Neuron (in vitro differentiated cells): Measurements from ENCODE around the gene ZNF486.
A peak's percentile ranks its signal among the peaks of the same experiment; 100 is the strongest.
"Not testable (repeated sequence)": the region's sequence is repeated elsewhere in the genome, so short reads cannot be mapped to it uniquely, and the experiment has no call there.

Source experiments
- H2AFZ ChIP-seq: one replicate; pipeline ENCODE4 v1.6.1; 2013; ENCODE audit warnings: low read depth, mild to moderate bottlenecking, inconsistent platforms, low read length, moderate library complexity
- H3K27me3 ChIP-seq: one replicate; pipeline ENCODE4 v1.6.1; 2013; ENCODE audit warnings: low read length; ENCODE audit not compliant: insufficient read depth
- H3K36me3 ChIP-seq: one replicate; pipeline ENCODE4 v1.6.1; 2013; ENCODE audit warnings: low read length; ENCODE audit not compliant: insufficient read depth
- H3K4me1 ChIP-seq: one replicate; pipeline ENCODE4 v1.6.1; 2013; ENCODE audit warnings: low read length; ENCODE audit not compliant: insufficient read depth
- H3K4me3 ChIP-seq: 2 replicates; pipeline ENCODE4 v1.5.1; 2013; ENCODE audit warnings: mild to moderate bottlenecking, low read length, moderate library complexity
- H3K9me3 ChIP-seq: one replicate; pipeline ENCODE4 v1.6.1; 2013; ENCODE audit warnings: low read length

Gene ZNF486

DNA sequence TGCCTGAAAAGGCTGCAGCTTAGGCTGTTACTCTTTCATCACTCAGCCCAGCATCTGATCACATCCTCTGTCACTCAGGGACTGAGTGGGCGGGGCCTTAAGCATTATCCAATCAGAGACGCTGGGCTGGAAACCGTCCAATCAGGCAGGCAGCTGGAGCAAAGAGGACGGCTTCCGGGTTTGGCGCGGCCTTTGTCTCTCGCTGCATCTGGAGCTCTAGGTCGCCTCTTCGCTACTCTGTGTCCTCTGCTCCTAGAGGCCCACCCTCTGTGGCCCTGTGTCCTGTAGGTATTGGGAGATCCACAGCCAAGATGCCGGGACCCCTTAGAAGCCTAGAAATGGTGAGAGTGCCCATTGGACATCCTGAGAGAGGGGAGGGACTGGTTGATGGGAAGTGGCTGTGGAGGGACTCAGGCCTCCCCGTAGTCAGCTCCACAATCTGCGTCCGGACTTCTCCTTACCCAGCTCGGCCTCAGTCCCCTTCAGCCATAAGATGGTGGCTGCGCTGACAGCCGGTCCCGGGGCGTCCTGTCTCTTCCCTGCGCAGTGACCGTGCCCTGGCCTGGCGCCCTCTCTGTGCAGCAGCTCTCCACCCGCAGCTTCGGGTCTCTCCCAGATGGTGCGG is at the start of gene ZNF486:
Gene ZNF486 (plus strand): TSS at position 195 of the 625 bp plus-strand sequence. CDS start 117 bp downstream, at position 312.
- H3K4me3 ChIP-seq = peak within 1 kb of the TSS; percentile 88
- H3K27me3 ChIP-seq = no peaks in the 10 kb centered on the region
- no peaks in the 10 kb centered on the region for H3K4me1 ChIP-seq
- H3K9me3 ChIP-seq = peaks cover 27% of the 10 kb centered on the region
- H3K36me3 ChIP-seq = peaks cover 24% of the 10 kb centered on the region
- peak within 1 kb of the TSS; percentile 10 for H2AFZ ChIP-seq

- H3K4me1 ChIP-seq, H2AFZ ChIP-seq, H3K4me3 ChIP-seq, H3K27me3 ChIP-seq: not testable (repeated sequence)
- Histone ChIP-seq H3K9me3 (peaks cover 54% of the 10 kb centered on the region), H3K36me3 (peaks cover 40% of the 10 kb centered on the region)
Measured at GRCh38 chr19:20118064-20118839, 48.8 kb upstream of the ZNF486 start.

DNA sequence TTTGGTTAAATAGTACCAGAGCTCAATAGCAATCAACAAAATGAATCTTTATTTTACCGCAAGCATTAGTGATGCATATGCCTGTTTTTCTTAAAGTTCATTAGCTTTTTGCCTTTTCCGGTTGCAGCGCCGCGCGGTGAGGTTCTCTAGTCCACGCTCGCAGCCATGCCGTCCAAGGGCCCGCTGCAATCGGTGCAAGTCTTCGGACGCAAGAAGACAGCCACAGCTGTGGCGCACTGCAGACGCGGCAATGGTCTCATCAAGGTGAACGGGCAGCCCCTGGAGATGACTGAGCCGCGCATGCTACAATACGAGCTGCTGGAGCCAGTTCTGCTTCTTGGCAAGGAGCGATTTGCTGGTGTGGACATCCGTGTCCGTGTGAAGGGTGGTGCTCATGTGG is 42.1 kb upstream of the ZNF486 start:
- Histone ChIP-seq H3K36me3 (peaks cover 23% of the 10 kb centered on the region), H2AFZ (no peak overlapping the region), H3K9me3 (peaks cover 48% of the 10 kb centered on the region), H3K27me3 (no peaks in the 10 kb centered on the region), H3K4me1 (no peaks in the 10 kb centered on the region), H3K4me3 (no peak overlapping the region)

- not testable (repeated sequence) for H3K36me3 ChIP-seq, H3K4me3 ChIP-seq, H3K4me1 ChIP-seq, H2AFZ ChIP-seq, H3K27me3 ChIP-seq
- peaks cover 16% of the 10 kb centered on the region for H3K9me3 ChIP-seq
Measured at GRCh38 chr19:20132933-20133332, 34.1 kb upstream of the ZNF486 start.

DNA sequence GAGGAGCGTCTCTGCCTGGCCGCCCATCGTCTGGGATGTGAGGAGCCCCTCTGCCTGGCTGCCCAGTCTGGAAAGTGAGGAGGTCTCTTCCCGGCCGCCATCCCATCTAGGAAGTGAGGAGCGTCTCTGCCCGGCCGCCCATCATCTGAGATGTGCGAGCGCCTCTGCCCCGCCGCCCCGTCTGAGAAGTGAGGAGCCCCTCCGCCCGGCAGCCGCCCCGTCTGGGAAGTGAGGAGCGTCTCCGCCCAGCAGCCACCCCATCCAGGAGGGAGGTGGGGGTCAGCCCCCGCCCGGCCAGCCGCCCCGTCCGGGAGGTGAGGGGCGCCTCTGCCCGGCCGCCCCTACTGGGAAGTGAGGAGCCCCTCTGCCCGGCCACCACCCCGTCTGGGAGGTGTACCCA is 29.3 kb upstream of the ZNF486 start:
- H2AFZ ChIP-seq, H3K4me3 ChIP-seq, H3K4me1 ChIP-seq, H3K27me3 ChIP-seq, H3K36me3 ChIP-seq, H3K9me3 ChIP-seq: not testable (repeated sequence)

- Histone ChIP-seq H3K4me3 (no peak overlapping the region), H3K27me3 (no peaks in the 10 kb centered on the region), H3K36me3 (no peaks in the 10 kb centered on the region), H3K9me3 (peaks cover 2% of the 10 kb centered on the region), H2AFZ (peak overlapping the region; percentile 2), H3K4me1 (peaks cover 4% of the 10 kb centered on the region)
Measured at GRCh38 chr19:20151617-20152145, 15.3 kb upstream of the ZNF486 start.

DNA sequence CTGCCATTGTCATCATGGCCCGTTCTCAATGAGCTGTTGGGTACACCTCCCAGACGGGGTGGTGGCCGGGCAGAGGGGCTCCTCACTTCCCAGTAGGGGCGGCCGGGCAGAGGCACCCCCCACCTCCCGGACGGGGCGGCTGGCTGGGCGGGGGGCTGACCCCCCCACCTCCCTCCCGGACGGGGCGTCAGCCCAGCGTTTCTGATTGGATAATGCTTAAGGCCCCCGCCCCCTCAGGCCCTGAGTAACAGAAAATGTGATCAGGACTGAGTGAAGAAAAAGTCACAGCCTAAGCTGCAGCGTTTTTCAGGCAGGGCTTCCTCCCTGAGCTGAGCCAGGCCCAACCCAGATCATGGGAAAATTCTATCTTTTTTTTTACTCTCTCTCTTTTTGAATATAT is 14.5 kb upstream of the ZNF486 start:
- not testable (repeated sequence) for H3K36me3 ChIP-seq, H3K9me3 ChIP-seq
- peak overlapping the region; percentile 13 for H3K4me3 ChIP-seq

DNA sequence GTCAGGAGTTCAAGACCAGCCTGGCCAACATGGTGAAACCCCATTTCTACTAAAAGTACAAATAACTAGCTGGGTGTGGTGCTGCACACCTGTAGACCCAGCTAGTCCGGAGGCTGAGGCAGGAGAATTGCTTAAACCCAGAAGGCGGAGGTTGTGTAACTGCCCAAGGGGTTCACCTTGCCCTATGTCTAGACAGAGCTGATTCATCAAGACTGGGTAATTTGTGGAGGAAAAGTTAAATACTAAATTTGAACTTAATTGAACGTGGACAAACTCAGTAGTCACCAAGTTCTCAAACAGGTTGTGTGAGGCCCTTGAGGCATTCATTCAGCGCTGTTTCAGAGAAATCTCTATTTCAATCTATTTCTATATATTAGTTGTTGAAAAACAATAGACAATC is 13.7 kb upstream of the ZNF486 start:
- peaks cover 4% of the 10 kb centered on the region for H3K4me1 ChIP-seq
- H3K9me3 ChIP-seq = peaks cover 2% of the 10 kb centered on the region
- no peak overlapping the region for H2AFZ ChIP-seq
- no peak overlapping the region for H3K4me3 ChIP-seq
- H3K36me3 ChIP-seq = no peaks in the 10 kb centered on the region
- no peaks in the 10 kb centered on the region for H3K27me3 ChIP-seq

More for the DNA sequence above, 14.5 kb upstream of the ZNF486 start:
- not testable (repeated sequence) for H3K4me1 ChIP-seq, H3K27me3 ChIP-seq, H2AFZ ChIP-seq

DNA sequence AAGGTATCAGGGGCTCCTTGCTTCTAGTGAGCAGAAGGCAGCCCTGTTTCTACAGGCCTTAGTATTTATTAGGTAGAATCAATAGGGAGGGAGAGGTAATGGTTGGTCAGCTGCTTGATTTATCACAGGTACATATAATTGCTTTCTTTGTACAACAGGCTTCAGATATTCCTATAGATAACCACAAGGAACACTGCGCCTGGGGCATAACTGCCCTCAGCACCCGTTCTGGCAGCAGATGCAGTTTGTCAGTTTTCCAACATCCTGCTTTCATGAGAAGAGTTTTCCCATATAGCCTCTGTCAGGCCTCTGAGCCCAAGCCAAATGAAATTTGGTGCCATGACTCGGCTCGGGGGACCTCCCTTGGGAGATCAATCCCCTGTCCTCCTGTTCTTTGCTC is 12.4 kb upstream of the ZNF486 start:
- no peak overlapping the region for H2AFZ ChIP-seq
- no peaks in the 10 kb centered on the region for H3K36me3 ChIP-seq
- no peak overlapping the region for H3K4me3 ChIP-seq
- peaks cover 2% of the 10 kb centered on the region for H3K9me3 ChIP-seq
- H3K27me3 ChIP-seq = no peaks in the 10 kb centered on the region
- H3K4me1 ChIP-seq = peaks cover 4% of the 10 kb centered on the region

GRCh38 chr19:20162821-20163220 is 4.2 kb upstream of the ZNF486 start:
- Histone ChIP-seq H2AFZ (no peak overlapping the region), H3K4me1 (no peaks in the 10 kb centered on the region), H3K4me3 (no peak overlapping the region), H3K36me3 (no peaks in the 10 kb centered on the region), H3K27me3 (no peaks in the 10 kb centered on the region), H3K9me3 (no peaks in the 10 kb centered on the region)

DNA sequence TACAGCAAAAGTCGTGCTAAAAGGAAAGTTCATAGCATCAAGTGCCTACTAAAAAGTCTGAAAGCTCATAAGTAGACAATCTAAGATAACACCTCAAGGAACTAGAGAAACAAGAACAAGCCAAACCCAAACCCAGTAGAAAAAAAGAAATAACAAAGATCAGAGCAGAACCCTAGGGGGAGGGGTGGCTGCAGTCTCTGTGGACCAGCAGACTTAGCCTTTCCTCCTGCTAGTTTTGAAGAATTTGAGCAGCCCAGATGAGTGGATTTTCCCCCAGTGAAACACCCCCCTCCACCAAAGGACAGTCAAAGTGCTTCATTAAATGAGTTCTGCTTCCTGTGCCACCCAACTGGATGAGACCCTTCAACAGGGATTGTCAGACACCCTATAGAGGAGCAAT is 2.6 kb upstream of the ZNF486 start:
- Histone ChIP-seq H3K4me3 (no peak overlapping the region), H3K9me3 (peaks cover 7% of the 10 kb centered on the region), H3K36me3 (peaks cover 4% of the 10 kb centered on the region), H3K27me3 (no peaks in the 10 kb centered on the region), H3K4me1 (no peaks in the 10 kb centered on the region), H2AFZ (no peak overlapping the region)

GRCh38 chr19:20165971-20166592 is 932 bp upstream of the ZNF486 start:
- Histone ChIP-seq H3K27me3 (no peaks in the 10 kb centered on the region), H3K9me3 (peaks cover 18% of the 10 kb centered on the region), H3K4me1 (no peaks in the 10 kb centered on the region), H3K36me3 (peaks cover 14% of the 10 kb centered on the region), H3K4me3 (no peak overlapping the region), H2AFZ (no peak overlapping the region)

DNA sequence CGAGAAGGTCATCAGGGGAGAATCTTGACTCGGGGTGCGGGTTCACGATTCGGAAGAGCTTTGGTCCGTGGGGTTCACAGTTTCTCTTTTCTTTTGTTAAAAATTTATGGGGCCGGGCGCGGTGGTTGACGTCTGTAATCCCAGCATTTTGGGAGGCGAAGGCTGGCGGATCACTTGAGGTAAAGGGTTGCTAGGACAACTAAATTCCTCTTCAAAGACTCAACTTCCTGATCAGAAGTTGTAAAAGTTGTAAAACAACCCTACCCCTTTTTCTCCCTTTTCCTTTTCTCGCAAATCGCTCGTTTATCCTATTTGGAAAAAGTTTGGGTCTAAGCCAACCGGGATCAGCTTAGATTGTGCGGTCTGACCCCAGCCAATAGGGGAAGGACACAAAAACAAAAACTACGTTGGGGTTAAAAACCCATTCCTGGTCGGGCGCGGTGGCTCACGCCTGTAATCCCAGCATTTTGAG is 673 bp downstream of the ZNF486 start:
- Histone ChIP-seq H3K4me1 (no peaks in the 10 kb centered on the region), H3K4me3 (peak overlapping the region; percentile 88), H3K36me3 (peaks cover 29% of the 10 kb centered on the region), H3K9me3 (peaks cover 31% of the 10 kb centered on the region), H2AFZ (peak overlapping the region; percentile 10), H3K27me3 (no peaks in the 10 kb centered on the region)
